Measurements from ENCODE around the gene PPP6R3. TPM values are rescaled to one million over a fixed set of nuclear protein-coding genes. Genes with fewer than 3 reads are reported as not detected.
A peak's percentile ranks its signal among the peaks of the same experiment; 100 is the strongest.

Gene PPP6R3
- total RNA-seq, 4 donors from 2014 or later, result 90.7 to 253 (median 164) TPM

DNA sequence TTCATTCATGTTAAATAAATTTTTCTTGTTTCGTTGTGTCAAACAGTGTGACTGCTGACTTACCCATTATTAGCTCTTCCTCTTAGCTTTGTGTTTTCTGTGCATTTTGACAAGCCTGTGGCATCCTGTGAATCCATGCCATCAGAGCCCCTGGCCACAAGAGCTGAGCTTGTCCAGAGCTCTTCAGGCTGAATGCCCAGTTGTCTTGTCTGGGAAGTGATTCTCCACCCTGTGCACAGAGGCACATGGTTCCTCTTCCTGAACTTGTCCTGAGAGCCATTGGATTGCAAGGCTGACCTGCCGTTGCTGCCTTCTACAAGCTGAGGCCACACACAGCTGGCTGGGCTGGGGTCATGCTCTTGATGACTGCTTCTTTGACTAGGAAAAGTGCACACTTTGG is 64.1 kb downstream of the PPP6R3 start:
- H3K4me3 ChIP-seq, result no peak overlapping the region
- no peaks in the 10 kb centered on the region for H3K27me3 ChIP-seq
- H3K27ac ChIP-seq, result peak overlapping the region; percentile 1 to 57
- intact Hi-C loops (cut with DNase I; ENCODE audit: low total_unique reads), result no loop called here
- H3K36me3 ChIP-seq, result no peaks in the 10 kb centered on the region
- TF ChIP-seq, protein P1, sequence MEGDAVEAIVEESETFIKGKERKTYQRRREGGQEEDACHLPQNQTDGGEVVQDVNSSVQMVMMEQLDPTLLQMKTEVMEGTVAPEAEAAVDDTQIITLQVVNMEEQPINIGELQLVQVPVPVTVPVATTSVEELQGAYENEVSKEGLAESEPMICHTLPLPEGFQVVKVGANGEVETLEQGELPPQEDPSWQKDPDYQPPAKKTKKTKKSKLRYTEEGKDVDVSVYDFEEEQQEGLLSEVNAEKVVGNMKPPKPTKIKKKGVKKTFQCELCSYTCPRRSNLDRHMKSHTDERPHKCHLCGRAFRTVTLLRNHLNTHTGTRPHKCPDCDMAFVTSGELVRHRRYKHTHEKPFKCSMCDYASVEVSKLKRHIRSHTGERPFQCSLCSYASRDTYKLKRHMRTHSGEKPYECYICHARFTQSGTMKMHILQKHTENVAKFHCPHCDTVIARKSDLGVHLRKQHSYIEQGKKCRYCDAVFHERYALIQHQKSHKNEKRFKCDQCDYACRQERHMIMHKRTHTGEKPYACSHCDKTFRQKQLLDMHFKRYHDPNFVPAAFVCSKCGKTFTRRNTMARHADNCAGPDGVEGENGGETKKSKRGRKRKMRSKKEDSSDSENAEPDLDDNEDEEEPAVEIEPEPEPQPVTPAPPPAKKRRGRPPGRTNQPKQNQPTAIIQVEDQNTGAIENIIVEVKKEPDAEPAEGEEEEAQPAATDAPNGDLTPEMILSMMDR (IDR thresholded peaks at IDR 0.05), result no peak
- TF ChIP-seq POLR2A (IDR thresholded peaks at IDR 0.05), result no peak
- no peak for DNase-seq
- H3K9me3 ChIP-seq, result no peaks in the 10 kb centered on the region
- H3K4me1 ChIP-seq, result no peaks in the 10 kb centered on the region

DNA sequence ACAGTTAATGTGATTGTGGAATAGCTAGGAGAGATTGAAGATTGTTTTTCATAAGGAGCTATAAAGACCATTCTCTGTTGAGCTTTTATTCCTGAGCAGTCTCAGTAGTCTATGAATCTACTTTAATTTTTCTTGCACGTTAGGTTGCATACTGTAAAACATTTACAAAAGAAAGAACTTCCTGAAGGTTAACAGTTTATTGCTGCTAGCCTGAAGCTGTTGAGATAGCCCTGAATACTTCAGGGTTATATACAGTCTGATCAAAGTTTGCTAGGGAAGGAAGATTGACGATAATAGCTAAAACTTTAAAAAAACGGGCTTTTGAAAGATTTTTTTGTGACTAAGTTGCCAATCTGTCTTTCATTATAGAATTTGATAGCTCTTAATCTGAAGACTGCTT is 64.8 kb downstream of the PPP6R3 start:
- H3K4me1 ChIP-seq, result no peaks in the 10 kb centered on the region
- no peaks in the 10 kb centered on the region for H3K36me3 ChIP-seq
- DNase-seq, result no peak
- TF ChIP-seq, protein P1 (IDR thresholded peaks at IDR 0.05), result no peak
- TF ChIP-seq POLR2A (IDR thresholded peaks at IDR 0.05), result no peak
- H3K27ac ChIP-seq, result peak overlapping the region in 1 of 2 donors; percentile 57
- no peaks in the 10 kb centered on the region for H3K27me3 ChIP-seq
- intact Hi-C loops (cut with DNase I; ENCODE audit: low total_unique reads), result no loop called here
- no peaks in the 10 kb centered on the region for H3K9me3 ChIP-seq
- H3K4me3 ChIP-seq, result no peak overlapping the region

- Histone ChIP-seq H3K36me3 (no peaks in the 10 kb centered on the region), H3K9me3 (no peaks in the 10 kb centered on the region), H3K27ac (no peak overlapping the region), H3K27me3 (no peaks in the 10 kb centered on the region), H3K4me3 (no peak overlapping the region), H3K4me1 (no peaks in the 10 kb centered on the region)
- TF ChIP-seq, protein P1 (IDR thresholded peaks at IDR 0.05), result no peak
- no peak for TF ChIP-seq POLR2A (IDR thresholded peaks at IDR 0.05)
- intact Hi-C loops (cut with DNase I; ENCODE audit: low total_unique reads), result no loop called here
- no peak for DNase-seq
Observed at GRCh38 chr11:68525930-68526329, 65.4 kb downstream of the PPP6R3 start.

- no peaks in the 10 kb centered on the region for H3K27me3 ChIP-seq
- intact Hi-C loops (cut with DNase I; ENCODE audit: low total_unique reads), result no loop called here
- no peaks in the 10 kb centered on the region for H3K4me1 ChIP-seq
- H3K9me3 ChIP-seq, result no peaks in the 10 kb centered on the region
- no peak for DNase-seq
- no peak overlapping the region for H3K27ac ChIP-seq
- H3K36me3 ChIP-seq, result no peaks in the 10 kb centered on the region
- no peak for TF ChIP-seq POLR2A (IDR thresholded peaks at IDR 0.05)
- TF ChIP-seq, protein P1 (IDR thresholded peaks at IDR 0.05), result no peak
- H3K4me3 ChIP-seq, result no peak overlapping the region
Observed at GRCh38 chr11:68527585-68527984, 67.0 kb downstream of the PPP6R3 start.

DNA sequence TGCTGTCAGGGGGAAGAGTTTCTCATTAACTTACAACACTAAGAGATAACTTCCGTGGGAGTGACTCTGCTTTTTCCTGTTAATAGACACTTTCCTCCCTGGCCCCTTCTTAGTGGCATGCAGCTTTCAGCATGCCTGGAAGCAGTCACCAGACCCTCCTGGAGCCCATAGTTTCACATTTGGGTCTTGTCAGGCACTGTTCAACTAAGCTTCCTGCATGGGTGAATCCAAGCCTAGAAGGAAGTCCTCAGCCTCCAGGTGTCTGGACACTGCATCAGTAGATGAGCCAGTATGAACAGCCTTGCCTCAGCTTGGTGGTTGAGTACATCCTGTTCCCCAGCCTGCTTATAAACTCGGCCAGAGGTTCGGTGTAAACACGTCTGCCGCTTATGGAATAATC is 68.1 kb downstream of the PPP6R3 start:
- H3K27me3 ChIP-seq, result no peaks in the 10 kb centered on the region
- H3K4me1 ChIP-seq, result no peaks in the 10 kb centered on the region
- intact Hi-C loops (cut with DNase I; ENCODE audit: low total_unique reads), result no loop called here
- peak overlapping the region in 1 of 2 donors; percentile 39 for H3K27ac ChIP-seq
- H3K36me3 ChIP-seq, result no peaks in the 10 kb centered on the region
- DNase-seq, result no peak
- H3K4me3 ChIP-seq, result no peak overlapping the region
- TF ChIP-seq POLR2A (IDR thresholded peaks at IDR 0.05), result no peak
- TF ChIP-seq, protein P1 (IDR thresholded peaks at IDR 0.05), result no peak
- H3K9me3 ChIP-seq, result no peaks in the 10 kb centered on the region

Data from uterus (tissue), 4 donors.